Thoracic aorta (tissue), 2 donors: ENCODE results near the gene CDKL4. TPM values are rescaled to one million over a fixed set of nuclear protein-coding genes. Genes with fewer than 3 reads are reported as not detected.
"Not testable (repeated sequence)": the region's sequence is repeated elsewhere in the genome, so short reads cannot be mapped to it uniquely, and the experiment has no call there.

Source experiments
- ATAC-seq: fragments of 150-250 bp; one replicate; pipeline ENCODE4 v1.8.0; 2017; ENCODE audit warnings: low read depth; ENCODE audit not compliant: insufficient number of reproducible peaks, low FRiP score
- DNase-seq: peaks from one replicate; pipeline ENCODE4 v3.0.0-alpha.2; 2020; ENCODE audit warnings: low spot score
- H3K27ac ChIP-seq, 2 donors: fragments of 200-600 bp; sonication (generic); 1 replicate in 1 of 2; 2 replicates in 1 of 2; pipeline ENCODE4 v1.5.1; 2016; ENCODE audit warnings: mild to moderate bottlenecking in 2 of 2, moderate library complexity in 2 of 2
- H3K27me3 ChIP-seq: fragments of 200-600 bp; sonication (generic); replicated peaks from 2 replicates; pipeline ENCODE4 v1.6.0; 2016; ENCODE audit warnings: mild to moderate bottlenecking; ENCODE audit not compliant: insufficient read depth
- H3K36me3 ChIP-seq: fragments of 200-600 bp; sonication (generic); one replicate; pipeline ENCODE4 v1.5.1; 2016
- H3K4me1 ChIP-seq, 2 donors: fragments of 200-600 bp; sonication (generic); 1 replicate in 1 of 2; 2 replicates in 1 of 2; pipeline versions ENCODE4 v1.5.1 to v1.6.0; 2016; ENCODE audit warnings: low read depth in 2 of 2, mild to moderate bottlenecking in 1 of 2; ENCODE audit not compliant: control insufficient read depth in 1 of 2
- H3K4me3 ChIP-seq: fragments of 200-600 bp; sonication (generic); 2 replicates; pipeline ENCODE4 v1.5.1; 2016; ENCODE audit warnings: mild to moderate bottlenecking
- H3K9me3 ChIP-seq: fragments of 200-600 bp; sonication (generic); 2 replicates; pipeline ENCODE4 v1.5.1; 2016
- CTCF ChIP-seq: fragments of 200-600 bp; sonication (generic); IDR thresholded peaks from one replicate; pipeline ENCODE4 v1.5.1; 2019; ENCODE audit warnings: antibody characterized with exemption
- total RNA-seq, 2 donors: library from RNA; depleted of rRNA; stranded (reverse); fragments of >200 nt; gene quantifications; one replicate each; pipeline versions ENCODE4 v1.1.0 to v1.2.3, GENCODE V29; 2016

Gene CDKL4
- total RNA-seq, 2 donors from 2014 or later: 2.6 TPM; not detected in 1

- DNase-seq: no peak
- Histone ChIP-seq H3K27ac (peak overlapping the region; percentile 63 to 65), H3K36me3 (no peaks in the 10 kb centered on the region), H3K4me3 (no peak overlapping the region), H3K9me3 (no peaks in the 10 kb centered on the region), H3K27me3 (no peaks in the 10 kb centered on the region), H3K4me1 (peaks cover 49 to 55% of the 10 kb centered on the region in 2 donors)
- no peak for TF ChIP-seq CTCF
- ATAC-seq: no peak
Observed at GRCh38 chr2:39156846-39157245, 86.9 kb downstream of the CDKL4 start.

- Histone ChIP-seq H3K27me3 (no peaks in the 10 kb centered on the region), H3K27ac (peak overlapping the region; percentile 63 to 65), H3K36me3 (no peaks in the 10 kb centered on the region), H3K4me1 (peaks cover 43 to 55% of the 10 kb centered on the region in 2 donors), H3K9me3 (no peaks in the 10 kb centered on the region), H3K4me3 (no peak overlapping the region)
- ATAC-seq: no peak
- DNase-seq: no peak
- no peak for TF ChIP-seq CTCF
Observed at GRCh38 chr2:39156107-39156506, 87.7 kb downstream of the CDKL4 start.

- not testable (repeated sequence) for H3K4me3 ChIP-seq, DNase-seq, H3K36me3 ChIP-seq, ATAC-seq, H3K9me3 ChIP-seq, H3K27me3 ChIP-seq
- peak overlapping the region in 1 of 2 donors; percentile 21 for H3K27ac ChIP-seq
- H3K4me1 ChIP-seq: peaks cover 38 to 55% of the 10 kb centered on the region in 2 donors
Observed at GRCh38 chr2:39155573-39155972, 88.2 kb downstream of the CDKL4 start.

GRCh38 chr2:39154944-39155343 is 88.8 kb downstream of the CDKL4 start:
- no peaks in the 10 kb centered on the region for H3K9me3 ChIP-seq
- no peaks in the 10 kb centered on the region for H3K36me3 ChIP-seq
- H3K4me3 ChIP-seq: no peak overlapping the region
- DNase-seq: no peak
- H3K27me3 ChIP-seq: no peaks in the 10 kb centered on the region
- H3K4me1 ChIP-seq: peaks cover 31 to 57% of the 10 kb centered on the region in 2 donors
- ATAC-seq: no peak
- TF ChIP-seq CTCF: no peak
- H3K27ac ChIP-seq: peak overlapping the region in 1 of 2 donors; percentile 43

GRCh38 chr2:39153312-39153711 is 90.5 kb downstream of the CDKL4 start:
- TF ChIP-seq CTCF: no peak
- no peak for ATAC-seq
- peaks cover 24 to 44% of the 10 kb centered on the region in 2 donors for H3K4me1 ChIP-seq
- DNase-seq: no peak
- no peak overlapping the region for H3K27ac ChIP-seq
- H3K9me3 ChIP-seq: no peaks in the 10 kb centered on the region
- no peaks in the 10 kb centered on the region for H3K27me3 ChIP-seq
- H3K36me3 ChIP-seq: no peaks in the 10 kb centered on the region
- H3K4me3 ChIP-seq: no peak overlapping the region

- H3K27me3 ChIP-seq: no peaks in the 10 kb centered on the region
- H3K4me1 ChIP-seq: peaks cover 18 to 36% of the 10 kb centered on the region in 2 donors
- ATAC-seq: no peak
- no peak overlapping the region for H3K27ac ChIP-seq
- no peak overlapping the region for H3K4me3 ChIP-seq
- H3K36me3 ChIP-seq: no peaks in the 10 kb centered on the region
- TF ChIP-seq CTCF: no peak
- H3K9me3 ChIP-seq: no peaks in the 10 kb centered on the region
- DNase-seq: no peak
Observed at GRCh38 chr2:39152504-39152903, 91.3 kb downstream of the CDKL4 start.
